ENCODE results near the gene AAK1. TPM values are rescaled to one million over a fixed set of nuclear protein-coding genes. Genes with fewer than 3 reads are reported as not detected.

Gene AAK1
- total RNA-seq, 1 donor from 2014 or later = 45.5 TPM

DNA sequence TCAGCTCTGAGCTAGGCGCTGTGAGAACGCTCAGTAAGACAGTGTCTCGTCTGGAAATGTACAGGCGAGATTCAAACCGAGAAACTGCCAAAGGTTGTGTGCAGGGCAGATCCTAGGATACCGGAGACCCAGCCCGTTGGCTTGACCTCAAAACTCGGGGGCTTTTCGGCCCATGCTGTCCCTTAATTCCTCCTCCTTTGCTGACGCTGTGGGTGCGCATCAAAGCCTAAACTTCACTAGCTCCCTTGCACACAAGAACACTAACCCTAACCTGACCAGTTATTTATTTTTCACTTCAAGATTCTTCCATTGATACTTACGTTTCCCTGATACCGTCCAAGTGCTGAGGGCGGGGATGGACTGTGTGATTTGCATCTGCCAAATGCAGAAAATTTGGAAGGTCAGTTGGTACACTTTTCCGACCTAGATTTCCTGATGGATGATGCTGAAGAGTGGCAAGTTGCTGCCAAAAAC lies 1.0 kb upstream of the AAK1 start:
- Mint-ChIP-seq H3K9me3 (no peaks in the 10 kb centered on the region), H3K4me3 (peak overlapping the region; percentile 90)

GRCh38 chr2:69642709-69643601 lies 584 bp downstream of the AAK1 start:
- peak overlapping the region; percentile 94 for H3K27ac Mint-ChIP-seq
- DNase-seq (ENCODE audit: extremely low spot score, unreplicated experiment) = peak; percentile 75
- H3K9me3 Mint-ChIP-seq = no peaks in the 10 kb centered on the region
- peaks cover 7% of the 10 kb centered on the region for H3K36me3 Mint-ChIP-seq
- H3K27me3 Mint-ChIP-seq = no peaks in the 10 kb centered on the region
- TF ChIP-seq, protein P1, sequence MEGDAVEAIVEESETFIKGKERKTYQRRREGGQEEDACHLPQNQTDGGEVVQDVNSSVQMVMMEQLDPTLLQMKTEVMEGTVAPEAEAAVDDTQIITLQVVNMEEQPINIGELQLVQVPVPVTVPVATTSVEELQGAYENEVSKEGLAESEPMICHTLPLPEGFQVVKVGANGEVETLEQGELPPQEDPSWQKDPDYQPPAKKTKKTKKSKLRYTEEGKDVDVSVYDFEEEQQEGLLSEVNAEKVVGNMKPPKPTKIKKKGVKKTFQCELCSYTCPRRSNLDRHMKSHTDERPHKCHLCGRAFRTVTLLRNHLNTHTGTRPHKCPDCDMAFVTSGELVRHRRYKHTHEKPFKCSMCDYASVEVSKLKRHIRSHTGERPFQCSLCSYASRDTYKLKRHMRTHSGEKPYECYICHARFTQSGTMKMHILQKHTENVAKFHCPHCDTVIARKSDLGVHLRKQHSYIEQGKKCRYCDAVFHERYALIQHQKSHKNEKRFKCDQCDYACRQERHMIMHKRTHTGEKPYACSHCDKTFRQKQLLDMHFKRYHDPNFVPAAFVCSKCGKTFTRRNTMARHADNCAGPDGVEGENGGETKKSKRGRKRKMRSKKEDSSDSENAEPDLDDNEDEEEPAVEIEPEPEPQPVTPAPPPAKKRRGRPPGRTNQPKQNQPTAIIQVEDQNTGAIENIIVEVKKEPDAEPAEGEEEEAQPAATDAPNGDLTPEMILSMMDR (conservative IDR thresholded peaks at IDR 0.05) = no peak
- H3K4me3 Mint-ChIP-seq = peak overlapping the region; percentile 95
- H3K4me1 Mint-ChIP-seq (ENCODE audit: unreplicated experiment) = peaks cover 46% of the 10 kb centered on the region

More for the DNA sequence above, 1.0 kb upstream of the AAK1 start:
- no peak for DNase-seq (ENCODE audit: extremely low spot score, unreplicated experiment)
- Mint-ChIP-seq H3K4me1 (ENCODE audit: unreplicated experiment) (peaks cover 35% of the 10 kb centered on the region), H3K27me3 (no peaks in the 10 kb centered on the region), H3K27ac (peak overlapping the region; percentile 85), H3K36me3 (peaks cover 3% of the 10 kb centered on the region)
- TF ChIP-seq, protein P1 (conservative IDR thresholded peaks at IDR 0.05) = no peak

DNA sequence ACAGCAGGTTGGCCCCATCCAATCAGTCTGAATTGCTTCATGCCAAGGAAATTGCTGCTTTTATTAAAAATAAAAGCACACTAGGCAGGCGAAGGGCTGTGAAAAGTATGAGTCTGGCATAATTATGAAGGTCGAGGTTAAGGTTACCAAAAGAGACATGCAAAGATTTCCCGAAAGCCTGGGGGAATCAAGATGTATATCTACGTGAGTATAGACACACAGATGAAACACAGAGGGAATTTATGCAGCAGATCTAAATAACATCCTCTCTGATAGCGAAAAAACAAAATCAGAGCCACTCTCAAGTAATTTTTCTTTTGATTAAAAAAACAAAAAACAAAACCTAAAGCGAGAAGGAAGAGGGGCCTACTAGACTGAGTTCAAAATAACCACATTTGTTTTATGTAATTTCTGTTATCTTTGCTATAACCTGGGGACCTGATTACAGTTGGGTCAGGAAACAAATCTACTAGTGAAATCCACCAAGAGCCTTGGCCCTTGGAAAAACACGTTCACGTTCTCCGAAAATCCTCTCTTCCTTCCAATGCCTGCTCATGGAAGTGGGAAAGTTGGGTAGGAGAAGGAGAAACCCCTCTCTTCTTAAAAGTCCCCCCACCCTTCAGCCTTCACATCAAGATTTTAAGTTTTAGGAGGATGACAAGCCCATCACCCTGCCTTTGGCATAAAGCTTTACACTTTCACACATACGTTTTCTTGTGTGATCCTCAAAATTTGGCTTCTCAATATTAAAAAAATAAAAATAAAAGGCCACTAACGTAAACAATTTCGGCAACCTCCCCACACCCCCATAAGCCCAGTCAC lies 1.4 kb downstream of the AAK1 start:
- H3K27ac Mint-ChIP-seq = peak overlapping the region; percentile 94
- H3K36me3 Mint-ChIP-seq = peaks cover 11% of the 10 kb centered on the region
- H3K9me3 Mint-ChIP-seq = no peaks in the 10 kb centered on the region
- H3K4me3 Mint-ChIP-seq = peak overlapping the region; percentile 95
- H3K4me1 Mint-ChIP-seq (ENCODE audit: unreplicated experiment) = peaks cover 50% of the 10 kb centered on the region
- no peak for DNase-seq (ENCODE audit: extremely low spot score, unreplicated experiment)
- no peaks in the 10 kb centered on the region for H3K27me3 Mint-ChIP-seq
- TF ChIP-seq, protein P1 (conservative IDR thresholded peaks at IDR 0.05) = no peak

DNA sequence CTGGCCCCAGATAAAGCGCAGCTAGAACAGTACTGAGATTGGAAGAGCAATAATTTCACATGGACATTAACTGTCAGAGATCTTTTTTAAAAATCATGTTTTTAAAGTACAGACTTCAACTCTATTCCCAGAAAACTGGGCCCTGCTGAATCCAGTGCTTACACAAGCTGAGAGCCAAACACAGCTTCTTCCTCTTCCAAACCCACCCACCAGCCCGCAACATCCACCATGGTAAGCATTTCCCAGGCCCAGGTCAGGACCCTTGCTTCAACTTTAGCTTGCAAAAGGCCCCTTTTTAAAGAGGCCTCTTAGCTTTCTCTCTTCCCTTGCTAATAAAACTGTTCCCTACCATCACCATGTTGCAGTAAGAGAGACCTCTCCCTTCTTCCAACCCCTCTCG lies 2.1 kb downstream of the AAK1 start:
- Mint-ChIP-seq H3K27ac (peak overlapping the region; percentile 26), H3K9me3 (no peaks in the 10 kb centered on the region), H3K27me3 (no peaks in the 10 kb centered on the region), H3K4me3 (peak overlapping the region; percentile 95), H3K36me3 (peaks cover 13% of the 10 kb centered on the region), H3K4me1 (ENCODE audit: unreplicated experiment) (peaks cover 52% of the 10 kb centered on the region)
- TF ChIP-seq, protein P1 (conservative IDR thresholded peaks at IDR 0.05) = no peak
- DNase-seq (ENCODE audit: extremely low spot score, unreplicated experiment) = no peak

- no peaks in the 10 kb centered on the region for H3K9me3 Mint-ChIP-seq
- peaks cover 16% of the 10 kb centered on the region for H3K36me3 Mint-ChIP-seq
- H3K4me1 Mint-ChIP-seq (ENCODE audit: unreplicated experiment) = peaks cover 43% of the 10 kb centered on the region
- H3K27ac Mint-ChIP-seq = no peak overlapping the region
- no peaks in the 10 kb centered on the region for H3K27me3 Mint-ChIP-seq
- no peak for DNase-seq (ENCODE audit: extremely low spot score, unreplicated experiment)
- TF ChIP-seq, protein P1 (conservative IDR thresholded peaks at IDR 0.05) = no peak
- peak overlapping the region; percentile 9 for H3K4me3 Mint-ChIP-seq
Measured at GRCh38 chr2:69639266-69639665, 4.3 kb downstream of the AAK1 start.
